NB4 (cell line): ENCODE results near the gene GPR148.
"Not testable (repeated sequence)": the region's sequence is repeated elsewhere in the genome, so short reads cannot be mapped to it uniquely, and the experiment has no call there.

ENCODE experiments used
- DNase-seq: peaks from one replicate; pipeline ENCODE4 v3.0.0; 2010; ENCODE audit warnings: low read depth
- H3K4me3 ChIP-seq: one replicate; pipeline ENCODE4 v1.5.1; 2011; ENCODE audit warnings: mild to moderate bottlenecking, low read depth, low read length, moderate library complexity
- CTCF ChIP-seq: IDR thresholded peaks from one replicate; pipeline ENCODE4 v1.5.1; 2012; ENCODE audit warnings: low read depth, low read length
- MYC ChIP-seq: IDR thresholded peaks from 2 replicates; pipeline ENCODE4 v1.6.1; 2011; ENCODE audit warnings: low read depth, low read length
- POLR2A ChIP-seq: IDR thresholded peaks from 2 replicates; pipeline ENCODE4 v1.6.1; 2011; ENCODE audit warnings: mild to moderate bottlenecking; ENCODE audit not compliant: insufficient read length; ENCODE audit errors: extremely low read depth
- TF ChIP-seq, protein P1 (sequence below): IDR thresholded peaks from 2 replicates; pipeline ENCODE4 v1.6.1; 2011; ENCODE audit warnings: low read depth, low read length

GPR148 gene, protein sequence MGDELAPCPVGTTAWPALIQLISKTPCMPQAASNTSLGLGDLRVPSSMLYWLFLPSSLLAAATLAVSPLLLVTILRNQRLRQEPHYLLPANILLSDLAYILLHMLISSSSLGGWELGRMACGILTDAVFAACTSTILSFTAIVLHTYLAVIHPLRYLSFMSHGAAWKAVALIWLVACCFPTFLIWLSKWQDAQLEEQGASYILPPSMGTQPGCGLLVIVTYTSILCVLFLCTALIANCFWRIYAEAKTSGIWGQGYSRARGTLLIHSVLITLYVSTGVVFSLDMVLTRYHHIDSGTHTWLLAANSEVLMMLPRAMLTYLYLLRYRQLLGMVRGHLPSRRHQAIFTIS

DNA sequence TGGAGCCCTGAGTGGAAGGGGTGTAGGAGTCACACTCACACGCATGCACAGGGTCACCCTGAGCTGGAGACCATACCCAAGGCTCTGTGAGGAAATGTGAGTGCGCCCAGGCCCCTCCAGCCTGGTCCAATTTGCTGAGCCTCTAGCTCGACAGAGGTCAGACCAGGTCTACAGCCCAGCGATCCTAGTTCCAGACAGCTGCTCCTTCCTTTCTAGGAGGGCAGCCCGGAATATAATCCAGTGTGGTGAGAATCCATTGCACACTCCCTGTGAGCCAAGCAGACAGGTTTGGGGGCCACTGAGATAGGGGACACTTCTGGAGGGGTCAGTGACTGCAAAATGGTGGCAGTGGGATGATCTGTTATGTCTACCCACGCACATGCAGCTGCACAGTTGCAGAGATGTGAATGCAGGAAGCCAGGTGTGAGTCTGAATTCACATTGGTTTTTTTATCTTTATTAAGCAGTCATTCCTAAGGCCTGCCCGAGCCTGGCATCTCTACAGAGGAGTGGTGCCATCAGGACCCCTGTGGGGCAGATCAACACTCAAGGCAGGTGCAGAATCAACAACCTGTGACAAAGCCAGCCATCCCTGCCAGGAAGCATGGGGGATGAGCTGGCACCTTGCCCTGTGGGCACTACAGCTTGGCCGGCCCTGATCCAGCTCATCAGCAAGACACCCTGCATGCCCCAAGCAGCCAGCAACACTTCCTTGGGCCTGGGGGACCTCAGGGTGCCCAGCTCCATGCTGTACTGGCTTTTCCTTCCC, at the start of gene GPR148:
GPR148 (plus strand) TSS at position 522 of the 768 bp plus-strand sequence; CDS start at position 604, 82 bp downstream.
- no peak for DNase-seq
- TF ChIP-seq, protein P1, sequence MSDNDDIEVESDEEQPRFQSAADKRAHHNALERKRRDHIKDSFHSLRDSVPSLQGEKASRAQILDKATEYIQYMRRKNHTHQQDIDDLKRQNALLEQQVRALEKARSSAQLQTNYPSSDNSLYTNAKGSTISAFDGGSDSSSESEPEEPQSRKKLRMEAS = no peak
- TF ChIP-seq CTCF = no peak
- no peak within 1 kb of the TSS for H3K4me3 ChIP-seq

GRCh38 chr2:130692041-130692770, 36.7 kb upstream of the GPR148 start:
- H3K4me3 ChIP-seq, DNase-seq: not testable (repeated sequence)

- DNase-seq = peak; percentile 2
Observed at GRCh38 chr2:130693474-130693873, 35.4 kb upstream of the GPR148 start.

GRCh38 chr2:130703250-130703649, 25.6 kb upstream of the GPR148 start:
- not testable (repeated sequence) for DNase-seq, H3K4me3 ChIP-seq

More at GRCh38 chr2:130693474-130693873, 35.4 kb upstream of the GPR148 start:
- H3K4me3 ChIP-seq = not testable (repeated sequence)

GRCh38 chr2:130714795-130715194, 14.1 kb upstream of the GPR148 start:
- not testable (repeated sequence) for DNase-seq, H3K4me3 ChIP-seq

GRCh38 chr2:130720036-130720435, 8.8 kb upstream of the GPR148 start:
- H3K4me3 ChIP-seq = no peak overlapping the region
- no peak for TF ChIP-seq CTCF
- TF ChIP-seq, protein P1 = no peak
- TF ChIP-seq POLR2A = no peak
- no peak for TF ChIP-seq MYC
- DNase-seq = no peak

GRCh38 chr2:130720528-130720927, 8.3 kb upstream of the GPR148 start:
- DNase-seq = no peak
- H3K4me3 ChIP-seq = no peak overlapping the region
- TF ChIP-seq MYC (no peak), CTCF (no peak), POLR2A (no peak)
- TF ChIP-seq, protein P1 = no peak

GRCh38 chr2:130724455-130724854, 4.4 kb upstream of the GPR148 start:
- TF ChIP-seq MYC (no peak), CTCF (no peak), POLR2A (no peak)
- TF ChIP-seq, protein P1 = no peak

More at GRCh38 chr2:130724455-130724854, 4.4 kb upstream of the GPR148 start:
- no peak overlapping the region for H3K4me3 ChIP-seq
- no peak for DNase-seq
